SIG-M5 treated with dmso at 0.1 percent for 504 hours (cell line): ENCODE results near the gene EFCAB8.
A peak's percentile ranks its signal among the peaks of the same experiment; 100 is the strongest.
"Not testable (repeated sequence)": the region's sequence is repeated elsewhere in the genome, so short reads cannot be mapped to it uniquely, and the experiment has no call there.

Experiments used
- DNase-seq: peaks from one replicate; lab custom pipeline; 2025; ENCODE audit not compliant: unreplicated experiment; lab: John Stamatoyannopoulos, UW

Gene EFCAB8

GRCh38 chr20:32969356-32970114 is 110.8 kb downstream of the EFCAB8 start:
- DNase-seq, result no peak

- DNase-seq, result no peak
Observed at GRCh38 chr20:32970115-32970972, 111.6 kb downstream of the EFCAB8 start.

- no peak for DNase-seq
Observed at GRCh38 chr20:32970973-32971300, 112.2 kb downstream of the EFCAB8 start.

GRCh38 chr20:32971703-32972161 is 113.0 kb downstream of the EFCAB8 start:
- no peak for DNase-seq

DNA sequence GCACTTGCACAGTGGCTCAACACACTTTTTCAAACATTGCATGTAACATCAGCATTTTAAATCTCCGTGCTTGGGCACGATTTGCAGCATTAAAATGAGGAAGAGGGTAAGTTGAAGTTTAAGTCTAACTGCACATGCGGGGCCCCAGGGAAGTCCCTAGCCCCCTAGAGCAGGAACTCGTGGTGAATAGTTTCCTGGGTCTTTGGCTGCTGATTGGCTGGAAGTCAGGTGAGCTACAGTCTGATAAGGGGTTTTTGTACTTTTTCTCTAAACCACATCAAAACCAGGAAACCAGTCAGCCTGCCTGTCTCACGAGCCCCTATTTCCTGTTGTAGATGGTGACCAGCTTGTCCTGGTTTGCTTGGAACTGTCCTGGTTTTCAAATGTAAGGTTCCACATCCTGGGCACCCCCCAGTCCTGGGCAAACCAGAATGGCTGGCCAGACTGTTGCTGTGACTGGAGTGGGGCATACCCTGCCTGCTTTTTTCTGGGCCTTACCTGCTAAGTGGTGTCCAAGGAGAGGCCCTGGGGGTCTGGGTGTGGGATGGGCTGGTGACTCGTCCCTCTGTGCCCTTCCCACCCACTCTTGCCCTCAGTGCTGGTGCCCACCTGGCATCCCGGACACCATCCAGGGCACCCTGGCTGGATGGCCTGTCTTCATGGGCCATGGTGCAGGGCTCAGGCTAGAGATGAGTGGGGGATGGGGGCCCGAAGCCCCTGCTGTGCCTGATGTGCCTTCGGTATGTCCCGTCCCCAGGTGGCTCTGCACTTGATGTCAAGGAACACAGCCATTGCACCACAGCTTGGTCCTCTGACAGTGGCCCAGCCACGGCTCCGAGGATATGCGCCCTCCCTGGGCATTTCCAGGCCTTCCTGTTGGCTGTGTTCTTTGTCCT is 113.7 kb downstream of the EFCAB8 start:
- peak; percentile 81 for DNase-seq

DNA sequence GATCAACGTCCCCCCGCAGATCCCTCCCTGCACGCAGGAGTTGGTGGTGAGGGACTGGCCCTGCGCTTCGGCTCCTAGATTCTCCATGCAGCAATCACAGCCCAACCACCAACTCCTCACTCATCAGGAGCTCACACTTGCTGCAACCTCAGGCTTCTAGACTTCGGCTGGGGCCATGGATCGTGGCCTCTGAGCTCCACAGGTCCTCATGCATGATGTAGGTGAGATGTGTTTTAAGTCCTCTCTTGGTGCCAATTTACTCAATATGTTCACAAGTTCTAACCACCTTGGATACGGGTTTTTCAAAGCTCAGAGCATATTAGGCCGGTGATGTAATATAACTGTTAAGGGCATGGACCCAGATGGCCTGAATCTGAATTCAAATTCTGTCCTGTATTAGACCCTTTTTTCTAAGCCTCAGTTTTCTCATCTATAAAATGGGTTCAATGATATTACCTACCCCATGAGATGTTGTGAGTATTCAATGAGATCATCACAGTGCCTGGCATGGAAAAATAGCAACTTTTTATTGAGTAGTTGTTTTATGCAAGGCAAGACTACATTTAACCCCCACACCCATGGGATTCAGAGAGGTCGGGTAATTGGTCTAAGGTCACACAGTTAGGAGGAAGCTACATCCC is 114.5 kb downstream of the EFCAB8 start:
- DNase-seq, result no peak

GRCh38 chr20:32974204-32975064 is 115.7 kb downstream of the EFCAB8 start:
- not testable (repeated sequence) for DNase-seq

DNA sequence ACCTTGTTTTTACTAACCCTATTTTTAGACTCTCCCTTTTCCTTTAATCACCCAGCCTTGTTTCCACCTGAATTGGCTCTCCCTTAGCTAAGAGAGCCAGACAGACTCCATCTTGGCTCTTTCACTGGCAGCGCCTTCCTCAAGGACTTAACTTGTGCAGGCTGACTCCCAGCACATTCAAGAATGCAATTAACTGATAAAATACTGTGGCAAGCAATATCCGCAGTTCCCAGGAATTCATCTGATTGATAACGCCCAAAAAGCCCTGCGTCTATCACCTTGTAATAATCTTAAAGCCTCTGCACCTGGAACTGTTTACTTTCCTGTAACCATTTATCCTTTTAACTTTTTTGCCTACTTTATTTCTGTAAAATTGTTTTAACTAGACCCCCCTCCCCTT is 116.4 kb downstream of the EFCAB8 start:
- not testable (repeated sequence) for DNase-seq

DNA sequence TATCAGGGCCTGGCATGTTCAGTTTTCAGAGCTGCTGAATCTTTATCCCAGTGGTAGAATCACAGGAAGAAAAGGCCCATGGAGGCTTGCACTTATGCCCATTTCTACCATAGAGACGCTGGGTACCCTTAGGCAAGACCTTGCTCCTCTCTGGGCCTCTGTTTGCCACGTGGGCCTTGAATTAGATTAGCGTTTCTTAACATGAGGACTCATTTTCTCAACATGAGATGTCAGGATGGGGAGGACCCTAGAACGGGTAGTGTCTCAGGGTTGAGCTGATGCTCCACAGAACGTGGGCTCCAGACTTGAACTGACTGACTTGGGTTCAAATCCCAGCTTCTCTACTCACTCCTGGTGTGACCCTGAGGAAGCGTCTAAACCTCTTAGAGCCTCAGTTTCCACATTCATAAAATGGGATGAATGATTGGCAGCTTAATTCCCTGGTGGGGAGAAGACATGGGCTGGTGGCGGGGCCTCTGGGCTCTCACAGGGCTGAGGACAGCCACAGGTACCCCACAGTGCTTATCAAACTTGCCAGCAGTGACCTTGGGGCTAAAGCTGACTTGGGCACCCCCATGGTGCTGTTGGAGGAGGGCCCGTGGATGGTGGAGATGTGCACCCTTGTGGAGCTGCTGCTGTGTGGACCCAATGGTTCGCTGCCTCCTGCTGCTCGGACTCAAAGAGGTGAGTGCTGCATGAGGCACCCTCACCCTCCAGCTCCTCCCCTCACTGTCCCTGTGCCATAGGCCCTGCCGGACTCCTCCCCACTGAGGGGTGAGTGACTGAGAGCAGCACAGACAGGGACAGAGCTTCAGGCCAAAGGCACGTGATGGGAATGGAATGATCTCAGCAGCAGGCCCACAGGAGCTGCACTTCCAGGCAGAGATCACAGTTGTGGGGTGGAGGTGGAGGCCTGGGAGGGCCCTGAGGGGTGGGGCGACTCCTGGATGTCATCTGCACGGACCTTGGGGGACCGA is 117.3 kb downstream of the EFCAB8 start:
- peak; percentile 37 for DNase-seq

GRCh38 chr20:32976746-32977145 is 118.0 kb downstream of the EFCAB8 start:
- peak; percentile 12 for DNase-seq

DNA sequence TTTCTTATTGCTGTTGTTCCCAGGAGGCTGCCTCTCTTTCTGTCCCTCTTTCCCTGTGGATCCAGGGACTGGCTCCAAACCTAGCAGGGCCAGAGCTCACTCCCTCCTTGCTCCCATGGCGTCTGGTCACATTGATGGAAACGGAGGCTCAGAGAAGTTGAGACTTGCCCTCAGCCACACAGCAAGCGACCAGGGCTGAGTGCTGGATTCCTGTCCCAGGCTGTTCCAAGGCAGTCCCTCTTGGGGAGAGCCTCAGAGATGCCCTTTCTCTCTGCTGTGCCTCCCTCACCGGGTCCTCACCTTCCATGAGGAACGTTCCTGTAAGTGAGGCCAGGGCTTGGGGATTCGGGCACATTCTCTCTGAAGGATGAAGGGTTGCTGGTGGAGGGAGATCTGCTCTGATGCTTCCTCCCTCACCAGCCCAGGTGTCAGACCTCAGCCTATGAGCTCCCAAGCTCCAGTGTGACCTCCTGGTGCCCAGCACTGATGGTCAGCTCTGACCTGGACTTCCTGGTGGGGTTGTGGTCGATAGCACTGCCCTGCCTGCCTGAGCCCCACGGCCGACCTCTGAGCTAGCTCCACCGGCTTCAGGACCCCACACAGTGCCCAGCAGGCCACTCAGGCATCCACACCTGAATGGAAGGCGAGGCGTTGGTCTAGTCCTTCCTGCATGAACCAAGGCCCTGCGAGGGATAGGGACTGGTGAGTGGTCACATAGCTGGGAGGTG is 118.7 kb downstream of the EFCAB8 start:
- no peak for DNase-seq

- DNase-seq, result no peak
Observed at GRCh38 chr20:32978009-32978335, 119.2 kb downstream of the EFCAB8 start.

DNA sequence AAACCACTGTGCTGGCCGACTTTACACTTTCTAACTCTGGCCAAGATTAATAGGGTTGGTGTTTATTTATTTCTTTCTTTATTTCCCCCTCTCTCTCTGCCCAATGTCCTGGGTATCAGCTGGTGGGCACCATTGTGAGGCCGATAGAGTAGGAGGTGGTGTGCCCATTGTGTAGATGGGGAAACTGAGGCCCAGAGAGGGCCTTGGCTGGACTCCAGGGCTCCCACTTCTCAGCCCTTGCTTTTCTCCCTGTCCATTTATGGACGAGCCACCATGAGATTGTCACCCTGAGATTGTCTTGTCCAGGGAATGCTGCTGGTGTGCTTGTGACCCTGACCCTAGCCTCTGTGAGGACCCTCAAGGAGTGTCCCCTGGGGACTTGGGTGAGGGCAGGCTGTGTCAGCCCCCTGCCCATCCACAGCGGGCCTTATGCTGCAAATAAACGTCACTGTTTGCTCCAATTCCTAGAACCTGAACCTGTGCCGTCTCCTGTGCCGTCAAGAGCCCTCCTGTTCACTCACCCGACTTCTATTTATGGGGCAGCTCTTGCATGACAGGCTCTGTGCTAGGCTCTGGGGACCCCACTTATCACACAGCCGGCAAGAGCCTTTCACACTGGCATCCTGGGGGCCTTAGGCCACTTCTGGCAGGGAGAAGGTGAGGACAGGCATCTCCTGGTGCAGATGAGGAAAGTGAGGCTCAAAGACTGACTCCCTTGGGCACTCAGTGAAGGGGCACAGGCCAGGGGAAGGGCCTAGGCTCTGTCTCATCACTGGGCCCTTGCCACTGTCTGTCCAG is 120.7 kb downstream of the EFCAB8 start:
- DNase-seq, result no peak

GRCh38 chr20:32980131-32980941 is 121.6 kb downstream of the EFCAB8 start:
- no peak for DNase-seq

DNA sequence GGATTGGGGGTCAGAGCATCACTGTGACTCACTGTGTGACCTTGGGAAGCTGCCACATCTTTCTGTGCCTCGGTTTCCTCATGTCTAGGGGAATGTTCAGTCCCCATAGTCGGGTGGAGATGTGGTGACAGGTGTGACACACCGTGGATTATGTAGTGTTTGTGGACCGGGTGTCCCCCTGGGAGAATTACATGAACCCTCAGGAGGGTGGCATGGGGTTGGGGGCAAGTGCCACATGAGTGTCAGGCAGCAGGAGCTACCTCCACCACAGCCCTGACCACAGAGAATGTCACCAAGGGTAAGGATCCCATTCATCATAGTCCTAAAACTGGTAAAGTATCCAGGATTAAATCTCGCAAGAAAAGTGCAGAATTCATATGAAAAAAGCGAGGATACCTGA is 122.3 kb downstream of the EFCAB8 start:
- no peak for DNase-seq

DNA sequence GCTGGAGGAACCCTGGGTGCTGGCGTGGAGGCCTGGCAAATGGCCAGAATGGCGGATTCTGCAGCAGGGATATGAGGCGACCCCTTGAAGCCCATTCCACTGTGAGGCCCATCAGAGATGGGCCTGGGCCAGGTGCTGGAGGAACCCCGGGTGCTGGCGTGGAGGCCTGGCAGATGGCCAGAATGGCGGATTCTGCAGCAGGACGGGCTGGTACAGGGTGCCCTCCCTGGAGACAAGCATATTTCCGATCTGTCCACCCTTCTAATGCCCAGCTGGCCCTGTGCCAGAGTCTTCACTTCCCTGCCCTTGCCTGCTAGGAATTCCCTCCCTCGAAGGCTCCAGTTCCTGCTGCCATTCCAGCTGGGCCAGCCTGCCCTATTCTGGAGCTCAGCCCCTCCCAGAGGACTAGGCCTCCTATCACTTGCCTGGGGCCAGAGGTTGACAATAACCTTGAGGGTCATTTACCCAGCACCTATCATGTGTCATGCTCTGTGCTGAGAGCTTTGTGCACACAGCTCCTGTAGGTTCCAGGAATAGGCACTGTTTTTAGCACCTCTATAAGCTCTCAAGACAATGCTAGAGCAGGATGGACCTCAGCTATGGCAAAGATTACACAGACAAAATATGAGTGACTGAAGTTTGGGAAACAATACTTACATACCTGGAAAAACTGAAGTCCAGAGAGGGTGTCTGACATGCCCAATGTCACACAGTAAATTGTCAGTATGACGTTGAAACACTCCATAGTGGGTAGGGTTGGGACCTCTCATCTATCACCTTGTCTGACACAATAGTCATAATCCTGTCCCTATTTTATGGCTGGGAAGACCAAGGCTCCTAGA is 124.1 kb downstream of the EFCAB8 start:
- no peak for DNase-seq
